HL-60/S4 (cell line): ENCODE measurements around the gene FAM135A.
"Not testable (repeated sequence)": the region's sequence is repeated elsewhere in the genome, so short reads cannot be mapped to it uniquely, and the experiment has no call there.

Experiments
- in situ Hi-C: fragments of 300-500 bp; cut with MboI; formaldehyde crosslinking; loops from 2 replicates; pipeline ENCODE4 v1.14.3; 2022; ENCODE audit warnings: low sequenced_read_pairs

The FAM135A gene

DNA sequence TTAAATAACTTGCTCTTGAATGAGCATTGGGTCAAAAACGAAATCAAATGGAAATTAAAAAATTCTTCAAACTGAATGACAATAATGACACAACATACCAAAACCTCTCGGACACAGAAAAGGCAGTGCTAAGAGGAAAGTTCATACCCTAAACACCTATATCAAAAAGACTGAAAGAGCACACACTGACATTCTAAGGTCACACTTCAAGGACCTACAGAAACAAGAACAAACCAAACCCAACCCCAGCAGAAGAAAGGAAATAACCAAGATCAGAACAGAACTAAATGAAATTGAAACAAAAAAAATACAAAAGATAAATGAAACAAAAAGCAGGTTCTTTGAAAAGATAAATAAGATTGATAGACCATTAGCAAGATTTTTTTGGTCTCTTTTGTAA is 194.1 kb downstream of the FAM135A start:
- in situ Hi-C loops, result not testable (repeated sequence)

DNA sequence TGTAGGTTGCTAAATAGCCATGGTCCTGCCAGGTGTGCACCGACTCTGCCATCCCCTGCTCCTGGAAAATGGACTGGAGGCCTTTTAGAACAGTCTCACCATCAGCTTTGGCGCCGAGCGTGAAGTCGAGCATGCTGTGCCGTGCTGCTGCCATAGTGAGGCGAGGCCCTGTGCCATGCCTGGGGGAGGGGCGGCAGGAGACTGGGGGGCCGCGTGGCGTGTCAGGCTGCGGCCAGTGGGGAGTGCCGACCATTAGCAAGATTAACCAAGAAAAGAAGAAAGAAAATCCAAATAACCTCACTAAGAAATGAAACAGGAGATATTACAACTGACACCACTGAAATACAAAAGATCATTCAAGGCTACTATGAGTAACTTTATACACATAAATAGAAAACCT is 195.9 kb downstream of the FAM135A start:
- in situ Hi-C loops, result not testable (repeated sequence)
